Fibroblast of the conjunctiva (primary cell): Measurements from ENCODE around the gene ANKRD30A.
"Not testable (repeated sequence)": the region's sequence is repeated elsewhere in the genome, so short reads cannot be mapped to it uniquely, and the experiment has no call there.

Experiments
- DNase-seq: peaks from one replicate; pipeline ENCODE4 v3.0.0-alpha.2; 2010; ENCODE audit warnings: low read depth

The ANKRD30A gene, protein sequence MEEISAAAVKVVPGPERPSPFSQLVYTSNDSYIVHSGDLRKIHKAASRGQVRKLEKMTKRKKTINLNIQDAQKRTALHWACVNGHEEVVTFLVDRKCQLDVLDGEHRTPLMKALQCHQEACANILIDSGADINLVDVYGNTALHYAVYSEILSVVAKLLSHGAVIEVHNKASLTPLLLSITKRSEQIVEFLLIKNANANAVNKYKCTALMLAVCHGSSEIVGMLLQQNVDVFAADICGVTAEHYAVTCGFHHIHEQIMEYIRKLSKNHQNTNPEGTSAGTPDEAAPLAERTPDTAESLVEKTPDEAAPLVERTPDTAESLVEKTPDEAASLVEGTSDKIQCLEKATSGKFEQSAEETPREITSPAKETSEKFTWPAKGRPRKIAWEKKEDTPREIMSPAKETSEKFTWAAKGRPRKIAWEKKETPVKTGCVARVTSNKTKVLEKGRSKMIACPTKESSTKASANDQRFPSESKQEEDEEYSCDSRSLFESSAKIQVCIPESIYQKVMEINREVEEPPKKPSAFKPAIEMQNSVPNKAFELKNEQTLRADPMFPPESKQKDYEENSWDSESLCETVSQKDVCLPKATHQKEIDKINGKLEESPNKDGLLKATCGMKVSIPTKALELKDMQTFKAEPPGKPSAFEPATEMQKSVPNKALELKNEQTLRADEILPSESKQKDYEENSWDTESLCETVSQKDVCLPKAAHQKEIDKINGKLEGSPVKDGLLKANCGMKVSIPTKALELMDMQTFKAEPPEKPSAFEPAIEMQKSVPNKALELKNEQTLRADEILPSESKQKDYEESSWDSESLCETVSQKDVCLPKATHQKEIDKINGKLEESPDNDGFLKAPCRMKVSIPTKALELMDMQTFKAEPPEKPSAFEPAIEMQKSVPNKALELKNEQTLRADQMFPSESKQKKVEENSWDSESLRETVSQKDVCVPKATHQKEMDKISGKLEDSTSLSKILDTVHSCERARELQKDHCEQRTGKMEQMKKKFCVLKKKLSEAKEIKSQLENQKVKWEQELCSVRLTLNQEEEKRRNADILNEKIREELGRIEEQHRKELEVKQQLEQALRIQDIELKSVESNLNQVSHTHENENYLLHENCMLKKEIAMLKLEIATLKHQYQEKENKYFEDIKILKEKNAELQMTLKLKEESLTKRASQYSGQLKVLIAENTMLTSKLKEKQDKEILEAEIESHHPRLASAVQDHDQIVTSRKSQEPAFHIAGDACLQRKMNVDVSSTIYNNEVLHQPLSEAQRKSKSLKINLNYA (N-terminal part only)

DNA sequence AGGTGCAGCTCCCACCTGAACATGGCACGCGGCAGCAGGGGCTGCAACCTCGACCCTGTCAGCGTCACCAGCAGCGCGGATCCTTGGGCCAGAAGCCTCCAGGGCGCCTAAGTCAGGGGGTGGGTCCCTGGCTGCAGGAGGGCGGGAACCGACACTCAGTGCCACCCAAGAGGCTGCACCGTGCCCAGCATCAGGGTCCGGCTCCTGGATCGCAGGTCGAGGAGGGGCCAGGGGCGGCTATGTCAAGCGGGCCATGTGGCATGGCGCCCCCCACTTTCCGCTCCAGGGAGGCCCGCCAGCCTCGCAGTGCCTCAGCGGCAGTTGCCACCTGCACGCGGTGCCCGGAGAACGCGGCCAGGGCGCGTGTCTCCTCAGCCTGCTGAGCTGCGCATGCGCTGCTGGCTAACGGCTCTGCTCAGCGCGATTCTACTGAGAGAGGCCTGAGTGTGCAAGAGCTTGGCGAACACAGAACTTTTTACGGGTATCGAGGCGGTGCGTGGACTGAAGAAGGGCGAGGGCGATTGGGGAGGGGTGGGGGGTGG is at the start of gene ANKRD30A:
Gene ANKRD30A, plus strand, starts transcription at position 408 of the 542 bp plus-strand sequence. CDS start 190 bp downstream, outside the sequence.
- DNase-seq, result no peak

DNA sequence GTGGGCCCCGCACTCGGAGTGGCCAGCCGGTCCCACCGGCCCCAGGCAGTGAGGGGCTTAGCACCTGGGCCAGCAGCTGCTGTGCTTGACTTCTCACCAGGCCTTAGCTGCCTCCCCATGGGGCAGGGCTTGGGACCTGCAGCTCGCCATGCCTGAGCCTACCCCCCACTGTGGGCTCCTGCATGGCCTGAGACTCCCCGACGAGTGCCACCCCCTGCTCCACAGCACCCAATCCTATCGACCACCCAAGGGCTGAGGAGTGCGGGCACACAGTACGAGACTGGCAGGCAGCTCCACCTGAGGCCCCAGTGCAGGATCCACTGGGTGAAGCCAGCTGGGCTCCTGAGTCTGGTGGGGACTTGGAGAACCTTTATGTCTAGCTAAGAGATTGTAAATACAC is 49.3 kb upstream of the ANKRD30A start:
- DNase-seq, result not testable (repeated sequence)

DNA sequence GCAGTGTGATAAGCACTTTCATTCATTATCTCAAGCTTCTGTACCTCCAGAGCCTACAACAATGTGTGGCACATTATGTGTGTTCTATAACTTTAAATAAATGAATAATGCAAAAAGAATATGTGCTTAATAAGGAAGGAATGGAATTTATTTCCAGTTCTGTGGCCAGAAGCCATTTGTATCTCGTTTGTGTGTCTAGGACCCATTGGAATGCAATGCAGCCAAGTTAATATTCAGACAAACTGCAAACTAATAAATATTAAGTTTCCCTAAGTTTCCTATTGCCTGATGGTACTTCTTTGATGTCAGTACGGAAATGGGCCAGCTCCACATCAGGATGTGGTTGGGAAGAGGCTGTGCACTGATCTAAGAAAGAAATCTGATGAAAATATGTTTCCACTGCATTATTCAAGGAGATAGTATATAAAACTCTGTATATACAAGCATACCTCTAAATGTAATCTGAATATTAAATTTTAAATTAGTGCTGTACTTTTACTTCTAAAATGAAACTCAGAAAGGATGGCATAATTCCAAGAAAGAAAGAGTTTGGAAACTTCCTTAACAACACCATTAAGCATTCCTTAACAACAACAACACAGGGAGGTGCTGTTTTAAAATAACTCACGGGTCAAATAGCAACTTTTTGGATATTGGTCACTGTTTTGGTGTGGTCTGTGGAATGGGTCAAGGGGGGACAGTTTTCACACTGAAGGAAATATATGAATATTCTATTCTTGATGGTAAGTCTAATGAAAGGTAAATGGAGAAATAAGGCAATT is 29.4 kb upstream of the ANKRD30A start:
- DNase-seq, result no peak

DNA sequence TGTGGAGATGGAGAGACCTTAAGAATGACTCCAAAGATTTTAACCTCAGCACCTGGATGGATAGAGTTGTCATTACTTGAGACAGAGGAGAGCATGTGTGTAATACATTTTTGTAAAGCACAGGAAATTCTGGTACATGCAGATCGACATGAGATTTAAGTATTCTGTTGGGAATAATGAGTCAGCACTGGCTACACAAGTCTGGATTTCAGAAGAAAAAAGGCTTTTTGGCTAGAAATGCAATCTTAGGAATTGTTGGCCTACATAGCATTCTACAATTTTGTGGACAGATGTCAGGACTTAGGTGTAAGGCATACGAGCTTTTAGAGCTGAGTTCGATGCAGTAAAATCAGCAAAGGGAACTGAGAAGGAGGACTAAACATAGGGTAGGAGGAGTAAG is 24.1 kb upstream of the ANKRD30A start:
- no peak for DNase-seq

DNA sequence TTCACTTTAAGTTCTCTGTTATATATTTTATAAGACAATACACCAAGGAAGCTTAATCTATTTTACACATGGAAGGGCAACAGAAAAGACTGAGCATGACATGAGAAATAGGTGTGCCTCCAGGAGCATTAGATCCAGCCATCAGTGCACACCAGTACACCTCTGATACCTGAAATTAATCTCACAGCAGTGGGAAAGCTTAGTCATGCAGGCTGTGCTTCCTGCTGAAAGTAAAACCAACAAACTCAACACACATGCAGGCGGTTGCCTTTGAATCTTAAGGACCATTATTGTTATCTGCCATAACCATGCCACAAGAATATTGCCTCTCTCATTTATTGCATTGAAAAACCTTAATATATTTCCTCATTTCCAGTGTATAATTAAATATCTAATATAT is 16.4 kb upstream of the ANKRD30A start:
- no peak for DNase-seq

DNA sequence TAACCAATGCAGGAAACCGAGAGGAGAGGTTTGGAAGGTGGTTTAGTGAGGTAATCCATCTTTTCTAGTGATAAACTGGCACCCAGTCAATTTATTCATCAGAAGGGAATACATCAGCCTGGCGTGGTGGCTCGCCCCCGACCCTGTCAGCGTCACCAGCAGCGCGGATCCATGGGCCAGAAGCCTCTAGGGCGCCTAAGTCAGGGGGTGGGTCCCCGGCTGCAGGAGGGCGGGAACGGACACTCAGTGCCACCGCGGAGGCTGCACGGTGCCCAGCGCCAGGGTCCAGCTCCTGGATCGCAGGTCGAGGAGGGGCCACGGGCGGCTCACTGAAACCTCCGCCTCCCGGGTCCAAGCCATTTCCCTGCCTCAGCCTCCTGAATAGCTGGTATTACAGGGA is 866 bp upstream of the ANKRD30A start:
- no peak for DNase-seq

DNA sequence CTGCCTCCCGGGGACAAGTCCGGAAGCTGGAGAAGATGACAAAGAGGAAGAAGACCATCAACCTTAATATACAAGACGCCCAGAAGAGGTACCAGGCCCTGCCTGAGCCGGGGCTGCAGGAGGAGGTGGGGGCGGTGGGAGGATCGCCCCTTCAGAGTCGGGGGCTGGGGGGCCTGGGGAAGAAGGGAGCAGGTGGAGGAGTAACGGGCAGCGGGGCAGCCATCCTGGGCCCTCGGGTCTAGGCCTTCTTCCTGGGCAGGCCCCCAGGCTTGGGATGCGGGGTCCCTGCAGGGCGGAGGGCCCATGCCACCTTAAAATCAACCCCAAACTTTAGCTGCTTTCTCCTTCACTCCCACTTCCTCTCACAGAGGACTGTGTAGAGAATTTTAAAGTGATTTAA is 523 bp downstream of the ANKRD30A start:
- no peak for DNase-seq

DNA sequence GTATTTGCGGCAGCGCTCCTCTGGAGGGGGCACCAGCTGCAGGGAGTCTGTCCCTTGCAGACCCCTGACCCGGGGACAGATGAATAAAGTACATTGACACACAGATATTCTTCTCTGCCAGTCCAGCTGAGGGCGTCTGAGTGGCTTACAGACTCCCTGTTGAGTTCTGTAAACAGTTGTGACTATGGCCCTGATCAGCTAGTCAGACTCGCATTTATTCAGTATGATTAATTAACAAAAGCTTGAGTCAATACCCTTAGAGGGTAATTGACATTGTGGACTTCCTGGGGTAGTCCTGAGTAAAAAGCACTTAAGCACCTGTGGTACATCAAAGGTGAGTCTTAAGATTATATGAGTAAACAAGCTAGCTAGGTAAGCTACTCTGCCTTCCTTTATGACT is 21.0 kb downstream of the ANKRD30A start:
- no peak for DNase-seq

DNA sequence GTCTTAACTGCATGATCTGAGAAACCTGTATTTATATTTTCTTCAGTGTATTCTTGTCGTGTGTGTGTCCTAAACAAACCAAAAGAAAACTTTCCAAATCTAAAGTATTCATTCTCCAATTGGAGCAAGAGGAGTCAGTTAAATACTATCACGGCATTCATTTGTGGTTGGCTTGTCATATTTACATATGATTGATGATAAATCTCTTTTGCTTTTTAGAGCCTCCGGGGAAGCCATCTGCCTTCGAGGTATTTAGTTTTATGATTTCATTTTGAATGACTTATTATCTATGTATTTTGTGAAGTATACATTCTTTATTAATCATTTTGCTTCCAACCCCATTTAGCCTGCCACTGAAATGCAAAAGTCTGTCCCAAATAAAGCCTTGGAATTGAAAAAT is 37.0 kb downstream of the ANKRD30A start:
- DNase-seq, result not testable (repeated sequence)

DNA sequence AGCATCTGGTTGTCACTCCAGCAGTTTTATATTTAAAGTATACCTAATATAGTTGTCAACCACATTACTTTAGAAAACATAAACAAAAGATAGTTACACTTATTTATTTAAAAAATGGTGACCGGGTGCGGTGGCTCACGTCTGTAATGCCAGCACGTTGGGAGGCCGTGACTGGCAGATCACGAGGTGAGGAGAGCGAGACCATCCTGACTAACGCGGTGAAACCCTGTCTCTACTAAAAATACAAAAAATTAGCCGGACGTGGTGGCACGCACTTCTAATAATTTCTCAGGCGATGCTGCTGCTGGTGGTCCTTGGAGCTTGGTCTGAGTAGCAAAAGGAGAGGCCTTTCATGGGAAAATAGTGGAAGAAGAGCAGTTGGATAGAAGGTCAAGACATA is 46.5 kb downstream of the ANKRD30A start:
- not testable (repeated sequence) for DNase-seq

DNA sequence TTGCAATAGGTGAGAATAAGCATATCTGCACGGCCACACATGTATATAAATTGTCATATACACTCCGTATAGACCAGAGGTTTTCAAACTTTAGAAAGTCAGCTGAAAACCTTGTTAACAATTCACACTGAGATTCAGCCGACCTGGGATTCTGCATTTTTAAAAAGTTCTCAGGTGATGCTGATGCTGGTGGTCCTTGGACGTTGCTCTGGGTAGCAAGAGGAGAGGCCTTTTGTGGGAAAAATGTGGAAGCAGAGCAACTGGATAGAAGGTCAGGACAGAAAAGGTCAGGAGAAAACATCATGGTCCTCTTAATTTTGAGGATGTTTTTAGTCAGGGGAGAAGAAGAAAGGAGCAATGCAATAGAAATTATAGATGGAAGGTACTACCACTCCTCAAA is 52.9 kb downstream of the ANKRD30A start:
- not testable (repeated sequence) for DNase-seq

DNA sequence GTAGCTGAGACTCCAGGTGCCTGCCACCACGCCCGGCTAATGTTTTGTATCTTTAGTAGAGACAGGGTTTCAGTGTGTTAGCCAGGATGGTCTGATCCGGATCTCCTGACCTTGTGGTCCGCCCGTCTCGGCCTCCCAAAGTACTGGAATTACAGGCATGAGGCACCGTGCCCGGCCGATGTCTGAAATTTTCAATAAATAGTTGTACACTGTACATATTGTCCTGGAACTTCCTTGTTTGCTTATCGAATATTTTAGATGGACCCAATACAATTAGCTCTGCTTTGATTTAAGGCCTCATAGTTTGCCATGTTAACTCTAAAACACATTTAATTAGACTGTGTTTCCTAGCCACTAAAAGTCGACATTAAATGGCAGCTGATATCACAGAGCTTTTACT is 57.3 kb downstream of the ANKRD30A start:
- DNase-seq, result not testable (repeated sequence)

DNA sequence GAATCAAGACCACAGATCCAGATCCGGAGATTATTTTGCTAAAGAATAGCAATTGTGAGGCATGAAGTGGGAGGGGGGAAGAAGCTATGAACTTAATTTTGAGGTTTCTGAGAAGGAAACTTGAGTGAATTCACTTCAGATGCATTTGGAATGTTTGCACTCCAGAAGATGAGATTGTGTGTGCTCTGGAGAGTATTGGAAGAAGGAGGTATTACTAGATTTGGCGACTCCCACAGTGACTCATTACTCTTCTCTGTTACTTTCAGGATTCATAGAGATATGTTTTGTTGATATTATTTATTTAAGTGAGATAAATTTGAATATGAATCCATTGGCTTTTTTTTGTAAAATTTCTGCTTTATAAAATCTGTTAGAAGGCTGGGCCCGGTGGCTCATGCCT is 80.7 kb downstream of the ANKRD30A start:
- DNase-seq, result no peak

DNA sequence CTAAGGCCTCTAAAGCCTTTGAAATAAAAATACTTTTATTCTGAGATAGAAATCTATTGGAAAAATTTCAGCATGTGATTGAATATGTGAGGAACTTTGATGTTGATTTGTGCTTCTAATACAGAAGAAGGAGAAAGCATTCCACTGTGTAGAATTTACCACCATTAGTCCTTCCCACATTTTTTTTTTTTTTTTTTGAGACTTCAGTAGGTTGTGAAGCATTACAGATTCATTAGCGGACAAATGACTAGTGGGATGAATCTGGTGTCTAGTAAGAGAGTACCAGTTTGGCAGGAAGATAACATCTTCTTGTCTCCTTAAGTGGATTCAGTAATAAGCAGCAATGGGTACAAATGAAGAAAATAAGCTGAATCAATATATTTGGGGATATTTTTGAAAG is 95.5 kb downstream of the ANKRD30A start:
- no peak for DNase-seq

DNA sequence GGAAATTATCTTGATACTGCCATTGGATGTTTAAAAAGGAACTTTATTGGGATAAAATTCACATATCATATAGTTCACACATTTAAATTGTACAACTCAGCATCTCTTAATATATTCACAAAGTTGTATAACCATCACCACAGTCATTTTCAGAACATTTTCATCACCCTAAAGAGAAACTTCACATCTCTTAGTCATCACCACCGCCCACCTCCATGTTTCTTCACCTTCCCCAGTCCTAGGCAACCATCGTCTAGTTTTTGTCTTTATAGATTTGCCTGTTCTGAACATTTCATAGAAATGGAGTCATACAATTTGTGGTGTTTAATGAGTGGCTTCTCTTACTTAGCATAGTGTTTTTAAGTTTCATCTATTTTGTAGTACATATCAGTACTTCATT is 96.6 kb downstream of the ANKRD30A start:
- DNase-seq, result no peak

DNA sequence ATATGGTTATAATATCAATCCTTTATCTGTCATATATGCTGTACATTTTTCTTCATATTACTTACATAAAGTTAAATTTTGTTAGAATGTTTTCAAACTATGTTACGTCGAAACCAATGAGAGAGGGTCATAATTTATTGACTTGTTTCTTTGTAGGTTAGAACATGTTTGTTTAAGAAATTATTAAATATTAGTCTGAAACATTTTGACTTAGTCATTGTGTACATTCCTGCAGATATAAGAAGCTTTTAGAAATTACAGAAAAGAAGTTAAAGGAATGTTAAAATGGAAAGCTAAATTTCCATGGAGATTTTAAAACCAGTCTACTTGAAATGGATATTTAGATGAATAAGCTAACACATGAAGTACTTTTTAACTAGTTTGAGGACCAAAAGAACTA is 99.8 kb downstream of the ANKRD30A start:
- DNase-seq, result no peak

DNA sequence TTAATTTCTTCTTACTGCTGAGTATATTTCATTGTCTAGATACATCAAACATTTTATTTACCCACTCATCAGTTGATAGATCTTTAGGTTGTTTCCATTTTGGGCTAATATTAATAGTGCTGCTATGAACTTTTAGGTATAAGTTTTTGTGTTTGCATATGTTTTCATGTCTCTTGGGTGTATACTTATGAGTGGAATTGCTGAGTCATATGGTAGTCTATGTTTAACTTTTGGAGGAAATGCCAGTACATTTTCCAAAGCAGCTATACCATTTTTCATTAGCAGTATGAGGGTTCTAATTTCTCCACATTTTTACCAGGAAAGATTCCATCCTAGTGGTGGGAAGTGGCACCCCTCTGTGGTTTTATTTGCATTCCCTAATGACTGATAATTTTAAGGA is 101.1 kb downstream of the ANKRD30A start:
- DNase-seq, result no peak

DNA sequence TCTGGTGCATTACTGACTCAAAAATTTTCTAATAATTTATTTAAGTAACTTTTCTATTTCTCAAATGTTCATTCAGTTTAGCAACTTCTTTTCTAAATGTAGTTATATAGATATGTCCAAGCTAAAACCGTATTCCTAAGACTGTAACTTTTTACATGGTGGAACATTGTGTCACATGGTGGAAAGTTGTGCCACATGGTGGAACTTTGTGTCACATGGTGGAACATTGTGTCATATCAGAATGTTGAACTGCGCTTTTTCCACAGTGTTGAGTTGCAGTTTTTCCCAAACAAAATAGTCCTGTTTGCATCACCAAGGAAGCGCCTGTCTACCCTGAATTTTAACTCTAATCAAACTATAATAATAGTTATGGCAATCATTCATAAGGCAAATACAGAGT is 109.3 kb downstream of the ANKRD30A start:
- no peak for DNase-seq

DNA sequence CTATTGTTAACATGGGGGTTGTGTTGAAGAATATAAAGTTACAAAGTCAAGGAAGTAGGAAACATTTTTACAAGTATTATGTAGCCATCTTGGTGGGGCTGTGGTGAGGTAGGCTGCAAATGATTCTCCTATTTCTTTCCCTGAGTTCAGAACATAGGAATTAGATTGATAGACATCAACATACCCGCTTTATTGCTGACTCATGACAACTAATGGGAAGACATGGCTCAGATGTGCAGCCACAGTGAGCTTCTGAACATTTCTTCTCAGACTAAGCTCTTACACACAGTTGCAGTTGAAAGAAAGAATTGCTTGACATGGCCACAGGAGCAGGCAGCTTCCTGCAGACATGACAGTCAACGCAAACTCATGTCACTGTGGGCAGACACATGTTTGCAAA is 110.7 kb downstream of the ANKRD30A start:
- DNase-seq, result no peak

DNA sequence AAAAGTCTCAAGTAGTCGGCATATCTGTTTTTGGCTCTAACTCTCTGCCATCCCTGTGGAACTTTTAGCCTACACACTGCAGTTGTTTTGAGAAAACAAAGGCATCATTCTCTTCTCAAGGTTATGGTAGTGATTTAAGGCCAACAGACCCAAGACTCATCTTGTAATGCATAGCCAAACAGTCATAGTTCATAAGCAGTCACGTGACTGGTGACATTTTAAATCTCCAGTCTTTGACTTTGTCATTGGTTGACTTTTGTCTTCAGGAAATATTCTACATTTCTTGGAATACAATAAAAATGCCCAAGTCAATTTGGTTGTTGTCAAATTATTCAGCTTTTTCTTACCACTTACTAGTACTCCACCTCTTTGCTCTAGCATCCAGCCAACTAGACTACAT is 114.8 kb downstream of the ANKRD30A start:
- no peak for DNase-seq

DNA sequence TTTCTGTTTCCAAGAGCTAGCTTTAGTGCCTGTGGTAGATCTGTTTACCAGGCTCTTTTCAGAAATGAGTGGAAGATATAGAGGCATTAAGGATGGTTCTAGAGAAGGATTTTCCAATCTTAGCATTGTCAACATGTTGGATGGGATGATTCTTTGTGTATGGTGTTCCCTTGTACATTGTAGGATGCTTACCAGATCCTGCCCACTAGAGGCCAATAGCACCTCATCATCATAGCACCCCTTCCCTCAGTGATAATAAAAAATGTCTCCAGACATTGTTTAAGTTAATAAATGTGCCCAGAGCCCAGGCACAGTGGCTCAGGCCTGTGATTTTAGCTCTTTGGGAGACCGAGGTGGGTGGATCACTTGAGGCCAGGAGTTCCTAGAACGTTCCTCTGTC is 121.2 kb downstream of the ANKRD30A start:
- DNase-seq, result no peak
